Astrocyte of the hippocampus (primary cell): ENCODE data around the gene ARSB.
"Not testable (repeated sequence)": the region's sequence is repeated elsewhere in the genome, so short reads cannot be mapped to it uniquely, and the experiment has no call there.

Source experiments
- DNase-seq: peaks from one replicate; pipeline ENCODE4 v3.0.0; 2011; ENCODE audit warnings: low read depth, low spot score

The ARSB gene

GRCh38 chr5:78754655-78755054, 230.5 kb downstream of the ARSB start:
- no peak for DNase-seq

DNA sequence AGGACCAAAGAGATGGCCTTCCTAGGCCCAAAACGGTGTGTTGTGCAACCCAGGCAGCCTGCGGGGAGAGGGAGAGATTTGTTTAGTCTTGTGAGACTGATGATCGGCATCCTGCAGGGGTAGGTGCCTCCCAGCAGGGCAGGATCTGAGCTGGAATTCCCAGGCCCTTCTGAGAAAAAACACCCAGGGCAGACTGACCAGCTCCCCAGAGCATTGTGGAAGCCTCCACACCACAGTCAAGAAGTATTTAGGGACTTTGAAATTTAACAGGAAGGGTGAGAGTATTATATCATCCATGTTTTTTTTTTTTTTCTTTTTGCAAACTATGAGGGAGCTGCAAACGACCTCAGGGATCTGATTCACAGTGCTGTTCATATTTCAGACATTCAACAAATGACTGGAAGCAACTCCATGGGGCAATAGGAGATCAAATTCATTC, 232.0 kb downstream of the ARSB start:
- no peak for DNase-seq

DNA sequence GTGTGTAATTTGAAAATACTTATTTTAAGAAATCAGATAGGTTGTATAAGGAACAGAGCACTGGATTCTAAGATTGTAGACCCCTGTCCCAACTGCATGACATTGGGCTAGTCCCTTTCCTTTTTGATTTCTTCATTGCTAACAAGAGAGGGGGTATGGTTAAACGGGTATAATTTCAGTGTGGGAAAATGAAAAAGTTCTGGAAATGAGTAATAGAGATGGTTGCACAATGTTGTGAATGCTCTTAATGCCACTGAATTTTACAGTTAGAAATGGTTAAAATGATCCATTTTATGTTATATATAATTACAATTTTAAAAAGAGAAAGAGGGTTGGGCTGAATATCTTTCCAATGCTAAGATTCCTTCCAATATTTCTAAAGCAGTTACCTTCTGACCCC, 233.2 kb downstream of the ARSB start:
- no peak for DNase-seq

DNA sequence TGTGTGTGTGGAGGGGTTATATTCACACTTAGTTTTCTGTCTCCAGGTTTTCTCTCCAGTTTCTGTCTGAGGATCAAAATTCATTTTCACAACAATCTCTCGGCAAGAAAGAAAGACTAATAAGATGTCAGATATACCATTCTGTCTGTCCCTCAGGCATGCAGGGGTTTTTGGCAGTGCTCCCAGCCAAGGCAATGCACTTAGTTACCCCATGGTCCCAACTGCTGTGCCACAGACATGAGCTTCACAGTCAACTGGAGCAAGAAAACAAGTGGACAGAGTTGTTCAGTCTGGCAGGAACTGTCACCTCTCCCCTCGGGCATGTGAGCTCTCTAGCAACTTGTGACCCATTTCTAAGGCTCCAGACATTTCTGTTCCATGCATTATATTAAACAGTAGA, 234.8 kb downstream of the ARSB start:
- DNase-seq, result peak; percentile 53

DNA sequence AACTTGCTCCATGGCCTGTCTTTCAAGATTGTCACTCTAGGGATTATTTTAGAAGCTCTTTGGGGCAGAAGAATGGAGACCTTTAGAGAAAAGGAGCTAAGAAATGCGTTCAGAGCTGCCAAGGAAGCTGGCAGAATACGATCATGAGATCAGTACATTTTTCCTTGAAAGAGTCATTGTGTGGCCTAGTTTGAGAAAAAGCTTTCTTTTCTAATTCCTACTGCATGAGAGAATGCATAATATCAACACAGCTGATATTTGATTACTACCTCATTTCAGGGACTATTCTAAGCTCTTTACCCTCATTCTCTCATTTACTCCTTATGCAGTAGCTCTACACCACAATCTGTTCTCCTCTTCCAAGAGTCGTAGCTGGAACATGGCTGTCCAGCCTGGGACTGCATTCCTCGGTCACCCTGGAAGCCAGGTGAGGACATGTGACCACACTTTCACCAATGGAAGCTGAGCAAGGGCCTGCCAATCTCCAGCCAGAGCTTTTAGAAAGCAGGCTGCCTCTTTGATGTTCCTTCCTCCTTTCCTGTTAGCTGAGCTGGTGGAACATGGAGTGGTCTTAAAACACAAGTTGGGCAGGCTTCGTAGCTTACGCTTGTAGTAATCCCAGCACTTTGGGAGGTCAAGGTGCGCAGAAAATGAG, 237.3 kb downstream of the ARSB start:
- DNase-seq, result peak; percentile 91

- peak; percentile 51 for DNase-seq
Observed at GRCh38 chr5:78747055-78747454, 238.1 kb downstream of the ARSB start.

DNA sequence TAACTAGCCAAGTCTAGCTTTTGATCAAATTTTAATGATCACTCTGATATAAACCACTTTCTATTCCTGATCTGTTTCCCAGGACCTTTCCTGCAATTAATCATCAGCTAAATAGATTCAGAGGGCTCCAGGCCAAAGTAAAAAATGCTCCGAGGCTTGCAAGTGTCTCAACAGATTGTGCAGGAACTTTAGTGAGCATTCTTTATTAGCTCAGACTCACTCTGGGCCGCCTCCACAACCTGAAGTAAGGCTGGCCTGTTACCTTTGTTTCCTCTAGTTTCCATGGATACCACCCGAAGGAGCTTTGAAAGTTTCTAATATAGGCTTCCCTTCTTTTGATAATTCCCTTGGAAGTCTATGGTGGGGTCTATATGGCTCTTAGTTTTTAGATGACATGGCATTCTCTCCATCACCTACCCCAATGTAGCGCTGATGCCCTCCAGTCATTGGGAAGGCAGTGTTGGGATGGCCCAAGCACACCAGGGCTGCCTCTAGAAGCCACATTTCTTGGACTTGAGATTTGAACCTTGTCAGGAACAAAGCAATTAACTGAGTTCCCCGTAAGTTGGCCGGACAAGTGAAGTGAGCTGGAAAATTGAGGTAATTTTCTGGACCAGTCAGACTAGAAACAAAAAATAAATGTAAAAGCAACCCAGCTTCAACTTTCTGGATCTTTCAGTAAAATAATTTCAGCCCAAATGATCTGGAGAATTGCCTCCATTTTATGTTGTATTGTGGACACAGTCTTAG, 238.9 kb downstream of the ARSB start:
- DNase-seq, result peak; percentile 82

- DNase-seq, result peak; percentile 46
Observed at GRCh38 chr5:78744951-78745534, 240.1 kb downstream of the ARSB start.

DNA sequence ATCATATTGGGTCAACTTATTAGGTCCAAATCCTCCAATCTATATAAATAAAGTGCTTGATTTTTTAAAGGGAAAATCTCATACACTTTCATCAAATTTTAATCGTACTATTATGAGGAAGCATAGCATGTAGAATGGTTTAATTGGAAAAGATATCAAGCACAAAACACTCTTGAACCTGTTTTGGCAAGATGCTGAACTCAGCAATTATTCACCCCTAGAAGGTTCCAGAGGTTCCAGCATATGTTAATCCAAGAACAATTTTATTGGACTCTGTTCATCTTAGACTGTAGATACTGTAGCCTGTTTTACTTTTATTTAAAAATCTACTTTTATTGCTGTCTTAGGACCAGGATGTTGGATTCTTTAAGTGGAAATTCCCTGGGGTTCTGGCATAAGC, 244.1 kb downstream of the ARSB start:
- no peak for DNase-seq

DNA sequence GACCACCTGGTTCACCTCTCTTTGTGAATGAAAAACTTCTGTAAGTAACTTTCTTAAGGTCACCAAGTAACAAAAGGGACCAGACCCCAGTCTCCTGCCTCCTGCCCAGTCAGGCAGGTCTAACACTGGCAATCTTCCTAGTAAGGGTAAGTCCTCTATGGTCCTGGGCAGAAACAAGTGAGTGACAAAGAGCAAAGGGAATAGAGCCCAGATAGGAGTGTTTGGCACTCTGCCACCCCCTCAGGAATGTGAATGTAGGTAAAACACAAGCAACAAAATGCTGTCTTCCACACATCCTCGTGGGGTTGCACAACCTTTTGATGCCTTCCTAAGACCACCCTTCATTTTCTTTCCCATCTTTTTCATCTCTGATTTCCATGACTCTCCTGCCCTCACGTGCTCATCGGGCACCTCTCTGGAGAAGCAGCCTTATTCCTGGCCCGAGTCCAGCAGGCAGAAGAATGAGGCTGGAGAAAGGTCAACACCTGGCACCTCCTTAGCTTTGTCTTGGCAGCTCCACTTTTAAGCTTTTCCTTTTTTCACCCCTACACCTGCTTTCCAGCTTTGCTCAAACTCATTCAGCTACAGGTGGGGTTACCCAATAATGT, 246.3 kb downstream of the ARSB start:
- peak; percentile 50 for DNase-seq

DNA sequence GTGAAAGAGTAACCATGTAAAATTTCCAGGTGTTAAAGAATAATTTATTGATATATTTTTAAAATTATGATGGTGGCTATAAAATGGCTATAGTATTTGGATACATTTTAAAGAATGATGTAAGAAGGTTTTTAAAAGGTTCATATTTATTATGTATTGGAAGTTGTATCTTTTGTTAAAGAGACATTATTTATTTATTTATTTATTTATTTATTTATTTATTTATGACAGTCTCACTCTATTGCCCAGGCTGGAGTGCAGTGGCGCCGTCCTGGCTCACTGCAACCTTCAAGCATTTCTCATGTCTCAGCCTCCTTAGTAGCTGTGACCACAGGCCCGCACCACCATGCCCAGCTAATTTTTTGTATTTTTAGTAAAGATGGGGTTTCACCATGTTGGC, 247.0 kb downstream of the ARSB start:
- DNase-seq, result no peak

GRCh38 chr5:78735834-78736463, 249.2 kb downstream of the ARSB start:
- DNase-seq, result no peak

- no peak for DNase-seq
Observed at GRCh38 chr5:78734950-78735349, 250.2 kb downstream of the ARSB start.

- no peak for DNase-seq
Observed at GRCh38 chr5:78734094-78734845, 250.8 kb downstream of the ARSB start.

DNA sequence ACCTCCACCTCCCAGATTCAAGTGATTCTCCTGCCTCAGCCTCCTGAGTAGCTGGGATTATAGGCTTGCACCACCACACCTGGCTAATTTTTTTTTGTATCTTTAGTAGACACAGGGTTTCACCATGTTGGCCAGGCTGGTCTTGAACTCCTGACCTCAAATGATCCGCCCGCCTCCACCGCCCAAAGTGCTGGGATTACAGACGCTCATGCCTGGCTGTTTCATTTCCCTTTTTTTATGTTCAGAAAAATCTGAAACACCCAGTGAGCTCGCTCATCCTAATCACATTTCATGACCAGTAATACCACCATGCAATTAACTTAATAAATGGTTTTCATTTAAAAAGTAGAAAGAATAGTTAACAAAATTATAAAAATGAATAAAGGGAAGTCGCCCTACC, 252.4 kb downstream of the ARSB start:
- not testable (repeated sequence) for DNase-seq

- DNase-seq, result peak; percentile 55
Observed at GRCh38 chr5:78731884-78732283, 253.2 kb downstream of the ARSB start.

DNA sequence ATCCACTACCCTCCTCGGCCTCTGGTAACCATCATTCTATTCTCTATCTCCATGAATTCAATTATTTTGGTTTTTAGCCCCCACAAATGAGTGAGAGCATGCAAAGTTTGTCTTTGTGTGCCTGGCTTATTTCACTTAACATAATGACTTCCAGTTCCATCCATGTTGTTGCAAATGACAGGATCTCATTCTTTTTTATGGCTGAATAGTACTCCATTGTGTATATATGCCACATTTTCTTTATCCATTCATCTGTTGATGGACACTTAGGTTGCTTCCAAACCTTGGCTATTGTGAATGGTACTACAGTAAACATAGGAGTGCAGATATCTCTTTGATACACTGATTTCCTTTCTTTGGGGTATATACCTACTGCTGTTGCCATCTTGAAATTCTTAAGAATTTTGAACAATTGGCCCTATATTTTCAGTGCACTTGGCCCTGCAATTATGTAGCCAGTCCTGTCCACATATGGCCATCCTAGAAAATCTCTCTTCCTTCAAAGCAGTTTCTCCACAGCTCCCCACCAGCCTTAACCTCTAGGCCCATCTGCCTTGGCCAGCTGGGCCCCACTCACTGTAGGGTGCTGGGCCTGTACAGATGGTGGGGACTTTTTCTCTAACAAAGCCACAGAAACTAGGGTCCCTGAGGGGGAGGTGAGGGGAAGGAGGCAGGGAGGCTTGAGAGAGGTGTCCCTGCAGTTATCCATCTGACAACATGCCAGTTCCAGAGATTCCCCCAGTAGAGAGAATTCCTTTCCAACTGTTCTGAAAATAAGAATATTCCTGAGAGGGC, 254.6 kb downstream of the ARSB start:
- DNase-seq, result no peak

- peak; percentile 11 for DNase-seq
Observed at GRCh38 chr5:78727786-78728761, 257.0 kb downstream of the ARSB start.
